T-cell (primary cell): ENCODE data around the gene MKRN2OS. TPM values are rescaled to one million over a fixed set of nuclear protein-coding genes. Genes with fewer than 3 reads are reported as not detected.

Source experiments
- ATAC-seq, 4 experiments: fragments of 200-7000 bp in 3 of 4; fragments of 150-1000 bp in 1 of 4; cut with Tn5 transposase; replicated peaks in 1 of 4; 1 replicate in 3 of 4; 2 replicates in 1 of 4; pipeline ENCODE4 v1.10.0; 2021; ENCODE audit warnings: moderate library complexity in 3 of 4, mild to moderate bottlenecking in 2 of 4, moderate number of reproducible peaks in 1 of 4
- CTCF ChIA-PET, 2 donors: fragments of 300-600 bp; sonication (Branson Sonifier 250); formaldehyde crosslinking; loops; one replicate each; lab custom pipeline; 2022; ENCODE audit warnings: antibody characterized with exemption in 2 of 2; lab: Charles Lee
- POLR2A ChIA-PET, 2 donors: fragments of 300-600 bp; sonication (Branson Sonifier 250); formaldehyde crosslinking; loops; one replicate each; lab custom pipeline; 2022; ENCODE audit warnings: antibody characterized with exemption in 2 of 2; lab: Charles Lee
- DNase-seq, 35 experiments: peaks; one replicate each; pipeline versions ENCODE4 v3.0.0 to v3.0.0-alpha.2; 2013 to 2023
- H3K27ac ChIP-seq: one replicate; pipeline ENCODE4 v1.5.1; 2013; ENCODE audit warnings: low read length
- H3K27me3 ChIP-seq, 2 experiments: replicated peaks in 1 of 2; 1 replicate in 1 of 2; 2 replicates in 1 of 2; pipeline versions ENCODE4 v1.6.1 to v1.7.0; 2013; ENCODE audit warnings: low read length in 1 of 2, mixed read lengths in 1 of 2; ENCODE audit not compliant: control insufficient read depth in 2 of 2, insufficient read depth in 2 of 2; ENCODE audit errors: extremely low read depth in 1 of 2
- H3K36me3 ChIP-seq, 2 donors: 1 replicate in 1 of 2; 2 replicates in 1 of 2; pipeline versions ENCODE4 v1.6.1 to v1.7.0; 2013; ENCODE audit warnings: low read length in 1 of 2; ENCODE audit not compliant: control insufficient read depth in 2 of 2, insufficient read depth in 1 of 2; ENCODE audit errors: extremely low read depth in 1 of 2
- H3K4me1 ChIP-seq, 2 experiments: 1 replicate in 1 of 2; 2 replicates in 1 of 2; pipeline versions ENCODE4 v1.6.1 to v1.7.0; 2013; ENCODE audit warnings: low read length in 2 of 2, mixed read lengths in 1 of 2; ENCODE audit not compliant: insufficient read depth in 2 of 2, control insufficient read depth in 1 of 2; ENCODE audit errors: extremely low read depth in 1 of 2
- H3K4me3 ChIP-seq, 2 donors: 1 replicate in 1 of 2; 2 replicates in 1 of 2; pipeline versions ENCODE4 v1.5.1 to v1.7.0; 2013; ENCODE audit warnings: mild to moderate bottlenecking in 2 of 2, low read length in 1 of 2, moderate library complexity in 1 of 2; ENCODE audit not compliant: control insufficient read depth in 1 of 2; ENCODE audit errors: extremely low read depth in 1 of 2
- H3K9me3 ChIP-seq: 2 replicates; pipeline ENCODE4 v1.7.0; 2013
- H3K27ac Mint-ChIP-seq, 2 donors: one replicate each; pipeline ENCODE4 v1.8.0; 2020 to 2021; ENCODE audit warnings: mild to moderate bottlenecking in 2 of 2, mixed read lengths in 2 of 2
- H3K27me3 Mint-ChIP-seq, 2 donors: one replicate each; pipeline ENCODE4 v1.8.0; 2021 to 2022; ENCODE audit warnings: mixed read lengths in 2 of 2
- H3K36me3 Mint-ChIP-seq: one replicate; pipeline ENCODE4 v1.8.0; 2021; ENCODE audit warnings: mixed read lengths
- H3K4me1 Mint-ChIP-seq, 3 donors: one replicate each; pipeline ENCODE4 v1.8.0; 2020 to 2022; ENCODE audit warnings: mixed read lengths in 3 of 3, mild to moderate bottlenecking in 1 of 3
- H3K4me3 Mint-ChIP-seq, 3 donors: one replicate each; pipeline ENCODE4 v1.8.0; 2020 to 2022; ENCODE audit warnings: mild to moderate bottlenecking in 3 of 3, mixed read lengths in 3 of 3, moderate library complexity in 3 of 3
- H3K9me3 Mint-ChIP-seq, 3 donors: one replicate each; pipeline ENCODE4 v1.8.0; 2020 to 2022; ENCODE audit warnings: mixed read lengths in 3 of 3
- WGBS: methylation state at CpG from one replicate; pipeline ENCODE4 v1.1.5; 2013; ENCODE audit warnings: missing lambda C conversion rate; ENCODE audit not compliant: insufficient coverage; 5-methylcytosine and 5-hydroxymethylcytosine counted together
- total RNA-seq, 35 experiments: library from RNA in 6 of 35; stranded (reverse) in 6 of 35; fragments of 120-200 nt in 1 of 35; gene quantifications; one replicate each; pipeline versions ENCODE4 v1.2.1 to v1.2.4 and lab custom pipeline; 2013 to 2026

MKRN2OS gene
- total RNA-seq, 5 donors from 2014 or later (not counting 1 experiment from before 2014, with no cell fraction given), result not detected

DNA sequence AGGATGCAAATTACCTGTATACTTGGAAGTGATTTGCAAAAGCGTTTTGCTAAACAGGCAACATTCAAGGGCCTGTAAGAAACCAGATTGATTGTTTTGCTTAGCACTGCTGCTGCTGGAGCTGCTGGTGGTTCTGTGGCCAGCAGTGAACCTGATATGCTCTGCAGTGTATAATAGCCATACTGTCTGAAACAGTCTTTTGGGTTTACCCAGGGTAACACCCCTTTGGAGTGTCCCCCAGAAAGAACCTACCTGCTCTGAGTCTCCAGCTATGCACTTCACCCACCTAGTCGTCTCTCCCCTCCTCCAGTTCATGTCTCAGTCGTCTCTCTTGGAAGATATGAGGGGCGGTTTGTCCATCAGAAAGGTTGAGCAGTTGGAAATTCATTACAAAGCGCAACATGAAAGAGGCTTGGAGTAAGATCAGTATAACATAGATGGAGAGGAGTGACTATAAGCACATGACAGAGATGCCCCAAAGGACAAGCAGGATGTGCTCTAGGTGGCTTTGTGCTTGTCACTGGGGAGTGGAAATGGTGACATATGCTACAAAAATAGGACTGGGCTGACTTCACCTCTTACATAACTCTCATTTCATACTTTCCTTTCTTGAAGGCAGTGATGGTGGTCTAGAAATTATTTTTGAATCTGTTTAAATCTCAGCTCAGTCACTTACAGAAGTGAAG, 15.3 kb upstream of the MKRN2OS start:
- no peak for DNase-seq
- peaks cover 69 to 74% (median 73%) of the 10 kb centered on the region in 3 donors for H3K4me1 Mint-ChIP-seq
- H3K27ac Mint-ChIP-seq, result peak overlapping the region in 1 of 2 donors; percentile 71
- Histone ChIP-seq H3K27me3 (peaks cover 0 to 10% of the 10 kb centered on the region in 2 experiments), H3K36me3 (no peaks in the 10 kb centered on the region), H3K4me3 (no peak overlapping the region), H3K4me1 (peaks cover 16 to 17% of the 10 kb centered on the region in 2 experiments), H3K27ac (no peak overlapping the region), H3K9me3 (no peaks in the 10 kb centered on the region)
- peak overlapping the region in 1 of 3 donors; percentile 1 for H3K4me3 Mint-ChIP-seq
- ChIA-PET CTCF (interaction anchor here in 1 of 2 donors (1.3 kb wide), 1 partner anchor 9 kb away, joined by 3 read pairs; no protein-coding TSS in a partner anchor), POLR2A (no interaction called here)
- peaks cover 4 to 8% of the 10 kb centered on the region in 2 donors for H3K27me3 Mint-ChIP-seq
- H3K36me3 Mint-ChIP-seq, result peaks cover 12% of the 10 kb centered on the region
- 73% methylated on average over 2 of the region's 5 CpGs for WGBS
- no peaks in the 10 kb centered on the region for H3K9me3 Mint-ChIP-seq
- ATAC-seq, result no peak

DNA sequence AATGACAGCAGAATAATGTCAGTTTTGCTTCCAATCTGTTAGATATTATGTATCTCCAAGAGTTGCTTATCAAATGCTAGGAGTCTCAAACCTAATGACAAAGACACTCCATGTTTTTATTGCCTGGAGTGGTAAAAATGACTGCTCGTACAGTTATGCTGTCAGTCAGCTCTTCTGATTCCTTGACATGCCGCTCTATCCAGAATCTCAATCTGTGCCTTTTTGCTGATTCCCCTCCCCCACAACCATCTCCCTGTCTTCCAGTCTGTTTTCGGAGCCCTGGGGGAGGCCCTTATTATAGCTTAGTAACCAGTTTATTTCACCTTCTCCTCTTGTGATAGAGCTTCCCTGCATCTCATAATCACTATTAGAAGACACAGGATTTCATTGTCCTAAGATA, 14.2 kb upstream of the MKRN2OS start:
- Mint-ChIP-seq H3K27ac (no peak overlapping the region), H3K4me3 (peak overlapping the region in 1 of 3 donors; percentile 95), H3K27me3 (peaks cover 10 to 19% of the 10 kb centered on the region in 2 donors), H3K9me3 (no peaks in the 10 kb centered on the region), H3K36me3 (peaks cover 3% of the 10 kb centered on the region), H3K4me1 (peaks cover 65 to 68% (median 67%) of the 10 kb centered on the region in 3 donors)
- H3K27ac ChIP-seq, result no peak overlapping the region
- 90% methylated on average over 2 of the region's 3 CpGs for WGBS
- ATAC-seq (no peak), DNase-seq (no peak)
- ChIA-PET CTCF (no interaction called here), POLR2A (no interaction called here)
- peaks cover 16 to 17% of the 10 kb centered on the region in 2 experiments for H3K4me1 ChIP-seq
- H3K36me3 ChIP-seq, result no peaks in the 10 kb centered on the region
- H3K27me3 ChIP-seq, result peaks cover 0 to 16% of the 10 kb centered on the region in 2 experiments
- no peak overlapping the region for H3K4me3 ChIP-seq
- H3K9me3 ChIP-seq, result no peaks in the 10 kb centered on the region

DNA sequence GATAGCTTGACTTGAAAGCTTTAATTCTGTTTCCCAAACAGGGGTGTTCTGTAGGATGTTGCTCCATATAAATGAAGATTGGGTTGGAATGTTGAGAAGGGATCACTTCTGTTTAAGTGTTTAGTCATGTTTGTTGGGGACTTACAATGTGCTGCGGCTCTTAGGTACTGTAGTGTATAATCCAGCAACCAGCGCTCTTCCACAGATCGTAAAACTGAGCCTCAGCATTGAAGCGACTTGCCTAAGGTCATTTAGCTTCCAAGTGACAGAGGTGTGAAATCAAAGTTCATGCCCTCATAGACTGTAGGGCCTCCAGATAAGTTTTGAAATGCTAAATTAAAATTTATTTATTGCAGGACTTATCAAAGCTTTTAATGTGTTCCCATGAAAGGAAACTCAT, 13.4 kb upstream of the MKRN2OS start:
- ATAC-seq, result no peak
- peak overlapping the region; percentile 81 to 95 (median 90) for H3K4me3 Mint-ChIP-seq
- Histone ChIP-seq H3K9me3 (no peaks in the 10 kb centered on the region), H3K27me3 (peaks cover 0 to 22% of the 10 kb centered on the region in 2 experiments), H3K4me1 (peaks cover 18 to 22% of the 10 kb centered on the region in 2 experiments), H3K36me3 (no peaks in the 10 kb centered on the region), H3K4me3 (no peak overlapping the region), H3K27ac (no peak overlapping the region)
- ChIA-PET POLR2A (interaction anchor here (0.5 kb wide), 2 partner anchors 15 to 19 kb away, joined by 3 to 6 read pairs; no protein-coding TSS in a partner anchor), CTCF (interaction anchor here in 1 of 2 donors (0.5 kb wide), 1 partner anchor 77 kb away, joined by 3 read pairs; no protein-coding TSS in a partner anchor)
- H3K27ac Mint-ChIP-seq, result no peak overlapping the region
- WGBS, result 100% methylated on average over 3 of the region's 4 CpGs
- no peaks in the 10 kb centered on the region for H3K9me3 Mint-ChIP-seq
- H3K27me3 Mint-ChIP-seq, result peaks cover 15 to 26% of the 10 kb centered on the region in 2 donors
- no peak for DNase-seq
- H3K4me1 Mint-ChIP-seq, result peaks cover 64 to 70% (median 67%) of the 10 kb centered on the region in 3 donors
- H3K36me3 Mint-ChIP-seq, result no peaks in the 10 kb centered on the region

DNA sequence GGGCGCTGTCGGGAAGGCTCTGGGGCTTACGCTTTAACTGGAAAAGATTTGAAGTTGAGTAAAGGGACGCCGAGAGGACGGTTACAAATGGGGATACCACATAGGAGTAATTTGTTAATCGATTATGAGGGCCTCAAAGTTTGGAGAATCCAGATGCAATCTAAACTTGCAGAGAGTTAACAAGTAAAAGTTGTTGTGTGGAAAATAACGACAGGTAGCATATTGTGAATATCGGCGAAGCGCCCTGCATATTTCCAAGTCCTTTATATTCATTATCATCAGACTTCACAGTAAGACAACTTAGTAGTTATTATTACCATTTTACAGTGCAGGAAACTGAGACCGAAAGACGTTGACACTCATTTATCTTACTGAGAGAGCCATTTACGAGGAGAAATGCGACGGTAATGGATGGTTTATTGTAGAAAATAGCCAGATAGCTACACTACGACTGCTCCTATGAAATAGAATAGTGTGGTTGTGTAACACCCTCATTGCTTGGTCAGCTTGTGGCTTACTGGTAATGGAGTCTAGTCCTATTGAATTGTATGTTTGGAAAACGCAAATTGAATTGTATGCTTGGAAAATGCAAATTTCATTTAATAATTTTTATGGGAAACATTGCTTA, 12.3 kb upstream of the MKRN2OS start:
- Mint-ChIP-seq H3K4me3 (peak overlapping the region; percentile 81 to 95 (median 90)), H3K4me1 (peaks cover 62 to 72% (median 65%) of the 10 kb centered on the region in 3 donors), H3K36me3 (no peaks in the 10 kb centered on the region), H3K27ac (peak overlapping the region; percentile 76 to 89), H3K27me3 (peaks cover 24 to 34% of the 10 kb centered on the region in 2 donors), H3K9me3 (no peaks in the 10 kb centered on the region)
- DNase-seq, result no peak
- POLR2A ChIA-PET, result interaction anchor here in 1 of 2 donors (0.7 kb wide), 1 partner anchor 101 kb away, joined by 10 read pairs; no protein-coding TSS in a partner anchor
- H3K27me3 ChIP-seq, result peaks cover 0 to 25% of the 10 kb centered on the region in 2 experiments
- H3K4me1 ChIP-seq, result peaks cover 21 to 23% of the 10 kb centered on the region in 2 experiments
- ATAC-seq, result no peak
- no peaks in the 10 kb centered on the region for H3K36me3 ChIP-seq
- H3K4me3 ChIP-seq, result peak overlapping the region; percentile 83 to 88
- CTCF ChIA-PET, result no interaction called here
- WGBS, result 0% methylated on average over 8 of the region's 18 CpGs
- no peaks in the 10 kb centered on the region for H3K9me3 ChIP-seq
- H3K27ac ChIP-seq, result peak overlapping the region; percentile 88

GRCh38 chr3:12556690-12557472, 11.6 kb upstream of the MKRN2OS start, which contains the start of gene MKRN2:
TSS of gene MKRN2 (plus strand) at chr3:12557087. CDS start at chr3:12557151, 64 bp downstream.
- Histone ChIP-seq H3K4me1 (peaks cover 20 to 21% of the 10 kb centered on the region in 2 experiments), H3K4me3 (peak within 1 kb of the TSS; percentile 83 to 88), H3K27me3 (peaks cover 0 to 33% of the 10 kb centered on the region in 2 experiments), H3K27ac (peak within 1 kb of the TSS; percentile 88), H3K36me3 (no peaks in the 10 kb centered on the region), H3K9me3 (no peaks in the 10 kb centered on the region)
- CTCF ChIA-PET, result no interaction called here
- H3K9me3 Mint-ChIP-seq, result no peaks in the 10 kb centered on the region
- H3K27ac Mint-ChIP-seq, result peak within 1 kb of the TSS; percentile 88 to 89
- peaks cover 55 to 65% (median 58%) of the 10 kb centered on the region in 3 donors for H3K4me1 Mint-ChIP-seq
- H3K4me3 Mint-ChIP-seq, result peak within 1 kb of the TSS; percentile 81 to 95 (median 90)
- peak; percentile 97 to 99 (median 98) for ATAC-seq
- peaks cover 24 to 34% of the 10 kb centered on the region in 2 donors for H3K27me3 Mint-ChIP-seq
- no peaks in the 10 kb centered on the region for H3K36me3 Mint-ChIP-seq
- POLR2A ChIA-PET, result interaction anchor here in 1 of 2 donors (0.7 kb wide), 1 partner anchor 102 kb away, joined by 10 read pairs; no protein-coding TSS in a partner anchor
- DNase-seq, result peak; percentile 62 to 91 (median 79)
- WGBS, result under 1% methylated on average over 77 of the region's 77 CpGs
